Psoas muscle (tissue), 8 donors: ENCODE results near the gene JOSD1. TPM values are rescaled to one million over a fixed set of nuclear protein-coding genes. Genes with fewer than 3 reads are reported as not detected.

Experiments used
- ATAC-seq, 4 donors: fragments of 200-7000 bp; cut with Tn5 transposase; one replicate each; pipeline ENCODE4 v1.9.1; 2020; ENCODE audit warnings: moderate library complexity in 3 of 4, mild to moderate bottlenecking in 2 of 4
- DNase-seq, 2 donors: peaks; one replicate each; pipeline ENCODE4 v3.0.0-alpha.2; 2020
- H3K27ac ChIP-seq: fragments of 200-600 bp; one replicate; pipeline ENCODE4 v1.8.0; 2022
- H3K27me3 ChIP-seq, 3 donors: fragments of 200-600 bp in 1 of 3; one replicate each; pipeline versions ENCODE4 v1.6.1 to v1.8.0; 2013 to 2022; ENCODE audit warnings: low read length in 2 of 3, mild to moderate bottlenecking in 2 of 3, moderate library complexity in 1 of 3; ENCODE audit not compliant: insufficient read depth in 3 of 3
- H3K36me3 ChIP-seq, 2 donors: fragments of 200-600 bp in 1 of 2; one replicate each; pipeline versions ENCODE4 v1.6.1 to v1.8.0; 2013 to 2022; ENCODE audit warnings: low read depth in 1 of 2, mild to moderate bottlenecking in 1 of 2, moderate library complexity in 1 of 2; ENCODE audit not compliant: insufficient read depth in 1 of 2
- H3K4me1 ChIP-seq: fragments of 200-600 bp; one replicate; pipeline ENCODE4 v1.8.0; 2022
- H3K4me3 ChIP-seq: fragments of 200-600 bp; one replicate; pipeline ENCODE4 v1.8.0; 2022; ENCODE audit warnings: mild to moderate bottlenecking
- H3K9me3 ChIP-seq: fragments of 200-600 bp; one replicate; pipeline ENCODE4 v1.8.0; 2022
- CTCF ChIP-seq: fragments of 200-600 bp; IDR thresholded peaks from one replicate; pipeline ENCODE4 v1.8.0; 2022; ENCODE audit warnings: antibody characterized with exemption
- WGBS, 3 donors: extraction: QIAGEN DNeasy Blood & Tissue Kit; methylation state at CpG; one replicate each; pipeline versions ENCODE4 v1.1.6 to v1.1.7; 2013; 5-methylcytosine and 5-hydroxymethylcytosine counted together
- intact Hi-C, 2 donors: fragments of 100-400 bp; cut with DNase I; formaldehyde crosslinking; loops; one replicate each; pipeline versions ENCODE4 v1.11.0 to v1.14.2; 2022
- polyA plus RNA-seq, 3 donors: library from polyadenylated mRNA; stranded (reverse); fragments of 200-250 nt; gene quantifications; one replicate each; pipeline ENCODE4 v1.2.3, GENCODE V29; 2013
- total RNA-seq, 4 donors: library from RNA; stranded (reverse); fragmentation: NEBNext Ultra II Directional in 2 of 4; extraction: Animal tissue kit (Norgen Biotek cat#: 25700) in 2 of 4; gene quantifications; one replicate each; pipeline versions ENCODE4 v1.2.1 to v1.2.4, GENCODE V29; 2021 to 2023
- donor health status: healthy with polysubstance abuse.
- donor health status: DM: no; HTN: no; CAD: no; lungs with moderate emphysema.
- donor health status: Bipolar disorder and iron deficiency.
- donor health status: healthy.
- donor health status: DM: yes; HTN: yes; CAD: no.
- donor health status: DM: no; HTN: no; CAD: no.
- donor health status: DM: no; HTN: no; CAD: no.
- donor health status: DM: yes; HTN: yes; CAD: no.

The JOSD1 gene
- total and polyA plus RNA-seq, 7 donors = 14.3 to 58.5 (median 24.4) TPM

GRCh38 chr22:38707984-38708383 lies 7.2 kb upstream of the JOSD1 start:
- TF ChIP-seq CTCF = no peak
- H3K4me3 ChIP-seq = peak overlapping the region; percentile 98
- no peak for ATAC-seq
- peaks cover 0 to 32% of the 10 kb centered on the region in 2 donors for H3K36me3 ChIP-seq
- no peaks in the 10 kb centered on the region for H3K27me3 ChIP-seq
- no peak overlapping the region for H3K27ac ChIP-seq
- no peaks in the 10 kb centered on the region for H3K9me3 ChIP-seq
- H3K4me1 ChIP-seq = peaks cover 40% of the 10 kb centered on the region
- intact Hi-C loops = no loop called here
- WGBS, 3 donors = 72 to 87% (median 75%) methylated on average over 3 of the region's 3 CpGs
- DNase-seq = no peak

GRCh38 chr22:38707346-38707745 lies 6.6 kb upstream of the JOSD1 start:
- peaks cover 0 to 25% of the 10 kb centered on the region in 2 donors for H3K36me3 ChIP-seq
- peak overlapping the region; percentile 98 for H3K27ac ChIP-seq
- intact Hi-C loops = no loop called here
- H3K4me3 ChIP-seq = peak overlapping the region; percentile 98
- DNase-seq = no peak
- 17 to 40% (median 22%) methylated on average over 2 of the region's 2 CpGs for WGBS, 3 donors
- H3K9me3 ChIP-seq = no peaks in the 10 kb centered on the region
- H3K4me1 ChIP-seq = peaks cover 35% of the 10 kb centered on the region
- H3K27me3 ChIP-seq = no peaks in the 10 kb centered on the region
- TF ChIP-seq CTCF = no peak
- ATAC-seq = peak in 3 of 4 donors; percentile 9 to 17 (median 12)

GRCh38 chr22:38706901-38707195 lies 6.1 kb upstream of the JOSD1 start:
- ATAC-seq = no peak
- WGBS, 3 donors = 4 to 7% (median 6%) methylated on average over 4 of the region's 4 CpGs
- intact Hi-C loops = no loop called here

GRCh38 chr22:38706101-38706900 lies 5.6 kb upstream of the JOSD1 start:
- intact Hi-C loops = no loop called here

More at GRCh38 chr22:38706901-38707195, 6.1 kb upstream of the JOSD1 start:
- Histone ChIP-seq H3K27ac (peak overlapping the region; percentile 98), H3K27me3 (no peaks in the 10 kb centered on the region), H3K9me3 (no peaks in the 10 kb centered on the region), H3K4me3 (peak overlapping the region; percentile 98), H3K4me1 (peaks cover 31% of the 10 kb centered on the region), H3K36me3 (peaks cover 0 to 24% of the 10 kb centered on the region in 2 donors)
- DNase-seq = no peak
- TF ChIP-seq CTCF = no peak

More at GRCh38 chr22:38706101-38706900, 5.6 kb upstream of the JOSD1 start:
- Histone ChIP-seq H3K9me3 (no peaks in the 10 kb centered on the region), H3K4me1 (peaks cover 37% of the 10 kb centered on the region), H3K27ac (peak overlapping the region; percentile 98), H3K27me3 (no peaks in the 10 kb centered on the region), H3K36me3 (peaks cover 0 to 23% of the 10 kb centered on the region in 2 donors), H3K4me3 (peak overlapping the region; percentile 98)
- DNase-seq = peak; percentile 53 to 77
- WGBS, 3 donors = 0 to 1% (median 1%) methylated on average over 44 to 80 of the region's 80 CpGs
- TF ChIP-seq CTCF = no peak
- ATAC-seq = peak; percentile 3 to 21 (median 12)
